Type B pancreatic cell (in vitro differentiated cells): ENCODE data around the gene NEURL3. TPM values are rescaled to one million over a fixed set of nuclear protein-coding genes. Genes with fewer than 3 reads are reported as not detected.

Source experiments
- DNase-seq: peaks from one replicate; pipeline ENCODE4 v3.0.0; 2021; ENCODE audit warnings: mixed read lengths; ENCODE audit not compliant: unreplicated experiment; ENCODE audit errors: extremely low spot score
- H3K27ac Mint-ChIP-seq: 2 replicates; pipeline ENCODE4 v1.8.0; 2021; ENCODE audit warnings: mild to moderate bottlenecking, mixed read lengths
- H3K27me3 Mint-ChIP-seq: 2 replicates; pipeline ENCODE4 v1.8.0; 2021; ENCODE audit warnings: mixed read lengths
- H3K36me3 Mint-ChIP-seq: 2 replicates; pipeline ENCODE4 v1.8.0; 2021; ENCODE audit warnings: mixed read lengths
- H3K4me1 Mint-ChIP-seq: one replicate; pipeline ENCODE4 v1.8.0; 2021; ENCODE audit warnings: mixed read lengths; ENCODE audit not compliant: unreplicated experiment
- H3K4me3 Mint-ChIP-seq: 2 replicates; pipeline ENCODE4 v1.8.0; 2021; ENCODE audit warnings: mild to moderate bottlenecking, mixed read lengths
- H3K9me3 Mint-ChIP-seq: 2 replicates; pipeline ENCODE4 v1.8.0; 2021; ENCODE audit warnings: mixed read lengths
- CTCF ChIP-seq: fragments of 200-600 bp; sonication (generic); conservative IDR thresholded peaks from 2 replicates; pipeline ENCODE4 v1.5.0; 2021; ENCODE audit warnings: antibody characterized with exemption, mild to moderate bottlenecking
- total RNA-seq: library from RNA; stranded (reverse); gene quantifications from 2 replicates; pipeline ENCODE4 v1.2.1, GENCODE V29; 2021; ENCODE audit warnings: low replicate concordance

The NEURL3 gene
- total RNA-seq, 1 donor from 2014 or later = 1.1 TPM

- H3K4me3 Mint-ChIP-seq = no peak overlapping the region
- DNase-seq = no peak
- peaks cover 6% of the 10 kb centered on the region for H3K36me3 Mint-ChIP-seq
- H3K9me3 Mint-ChIP-seq = no peaks in the 10 kb centered on the region
- no peak for TF ChIP-seq CTCF
- no peak overlapping the region for H3K27ac Mint-ChIP-seq
- no peaks in the 10 kb centered on the region for H3K27me3 Mint-ChIP-seq
- H3K4me1 Mint-ChIP-seq = peaks cover 11% of the 10 kb centered on the region
These were observed 46.6 kb upstream of the NEURL3 start for GRCh38 chr2:96551605-96552314.

- Mint-ChIP-seq H3K4me1 (peaks cover 7% of the 10 kb centered on the region), H3K27me3 (no peaks in the 10 kb centered on the region), H3K27ac (no peak overlapping the region), H3K4me3 (no peak overlapping the region), H3K36me3 (peaks cover 6% of the 10 kb centered on the region), H3K9me3 (no peaks in the 10 kb centered on the region)
- DNase-seq = no peak
- TF ChIP-seq CTCF = no peak
These were observed 45.8 kb upstream of the NEURL3 start for GRCh38 chr2:96550787-96551604.

GRCh38 chr2:96549967-96550786, 45.0 kb upstream of the NEURL3 start:
- Mint-ChIP-seq H3K4me3 (no peak overlapping the region), H3K27me3 (no peaks in the 10 kb centered on the region), H3K9me3 (no peaks in the 10 kb centered on the region), H3K27ac (no peak overlapping the region), H3K36me3 (peaks cover 9% of the 10 kb centered on the region), H3K4me1 (peaks cover 7% of the 10 kb centered on the region)
- DNase-seq = no peak
- peak; percentile 52 for TF ChIP-seq CTCF

GRCh38 chr2:96549466-96549785, 44.3 kb upstream of the NEURL3 start:
- H3K27me3 Mint-ChIP-seq = no peaks in the 10 kb centered on the region
- TF ChIP-seq CTCF = no peak
- no peak overlapping the region for H3K27ac Mint-ChIP-seq

GRCh38 chr2:96548558-96549465, 43.7 kb upstream of the NEURL3 start:
- no peak for DNase-seq
- Mint-ChIP-seq H3K4me3 (no peak overlapping the region), H3K36me3 (peaks cover 18% of the 10 kb centered on the region), H3K9me3 (peaks cover 6% of the 10 kb centered on the region), H3K27me3 (no peaks in the 10 kb centered on the region), H3K4me1 (peaks cover 7% of the 10 kb centered on the region), H3K27ac (no peak overlapping the region)
- TF ChIP-seq CTCF = no peak

More at GRCh38 chr2:96549466-96549785, 44.3 kb upstream of the NEURL3 start:
- Mint-ChIP-seq H3K4me1 (peaks cover 7% of the 10 kb centered on the region), H3K4me3 (no peak overlapping the region), H3K36me3 (peaks cover 14% of the 10 kb centered on the region), H3K9me3 (peaks cover 4% of the 10 kb centered on the region)
- DNase-seq = no peak
